ENCODE results near the gene ASAP2.
"Not testable (repeated sequence)": the region's sequence is repeated elsewhere in the genome, so short reads cannot be mapped to it uniquely, and the experiment has no call there.

ASAP2 gene

DNA sequence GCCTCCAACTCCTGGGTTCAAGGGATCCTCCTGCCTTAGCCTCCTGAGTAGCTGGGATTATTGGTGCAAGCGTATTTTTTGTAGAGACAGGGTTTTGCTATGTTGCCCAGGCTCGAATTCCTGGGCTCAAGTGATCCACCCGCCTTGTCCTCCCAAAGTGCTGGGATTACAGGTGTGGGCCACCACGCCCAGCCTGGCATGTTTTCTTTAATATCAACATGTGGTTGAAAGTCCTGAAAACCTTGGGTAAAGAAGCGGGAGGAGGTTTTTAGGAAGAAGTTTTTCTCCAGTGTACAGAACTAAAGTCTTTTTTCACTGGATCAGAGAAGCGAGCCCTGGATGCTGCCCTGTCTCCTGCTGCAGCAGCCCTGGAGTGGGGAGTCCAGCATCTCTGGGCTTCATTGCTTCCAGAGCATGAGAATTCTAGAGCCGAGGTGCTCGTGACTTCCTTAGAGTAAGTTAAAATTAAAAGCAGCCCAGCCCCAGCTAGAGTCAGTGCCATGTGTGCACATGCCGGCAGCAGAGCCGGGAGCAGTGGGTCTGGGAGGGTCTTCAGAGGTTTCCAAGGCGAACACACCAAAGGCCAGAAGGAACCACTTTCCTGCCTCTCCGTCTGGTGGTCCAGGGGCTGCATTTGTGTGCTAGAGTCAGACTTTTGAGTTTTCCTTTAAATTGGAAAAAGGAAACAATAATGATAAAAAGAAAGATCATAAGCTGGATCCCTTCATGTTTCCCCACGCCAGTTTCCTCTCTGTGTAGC is 185.5 kb downstream of the ASAP2 start:
- no peak for DNase-seq
- no peaks in the 10 kb centered on the region for H3K4me1 ChIP-seq (ENCODE audit: control insufficient read depth, insufficient read depth, low read length, poor library complexity, severe bottlenecking)
- no peaks in the 10 kb centered on the region for H3K9me3 ChIP-seq (ENCODE audit: control insufficient read depth, low read length)
- no peak overlapping the region for H3K27ac ChIP-seq (ENCODE audit: insufficient read depth, low read length, poor library complexity, severe bottlenecking)
- H3K27me3 ChIP-seq (replicated peaks; ENCODE audit: control insufficient read depth, insufficient read depth, low read length, poor library complexity, severe bottlenecking), result no peaks in the 10 kb centered on the region
- H3K36me3 ChIP-seq (ENCODE audit: control insufficient read depth, insufficient read depth, low read length), result no peaks in the 10 kb centered on the region
- H3K4me3 ChIP-seq (ENCODE audit: insufficient read depth, low read depth, low read length, poor library complexity, severe bottlenecking), result no peak overlapping the region

- H3K4me3 ChIP-seq (ENCODE audit: insufficient read depth, low read depth, low read length, poor library complexity, severe bottlenecking), result no peak overlapping the region
- no peak for DNase-seq
- no peaks in the 10 kb centered on the region for H3K4me1 ChIP-seq (ENCODE audit: control insufficient read depth, insufficient read depth, low read length, poor library complexity, severe bottlenecking)
- H3K27ac ChIP-seq (ENCODE audit: insufficient read depth, low read length, poor library complexity, severe bottlenecking), result no peak overlapping the region
- H3K36me3 ChIP-seq (ENCODE audit: control insufficient read depth, insufficient read depth, low read length), result no peaks in the 10 kb centered on the region
- H3K27me3 ChIP-seq (replicated peaks; ENCODE audit: control insufficient read depth, insufficient read depth, low read length, poor library complexity, severe bottlenecking), result no peaks in the 10 kb centered on the region
- H3K9me3 ChIP-seq (ENCODE audit: control insufficient read depth, low read length), result no peaks in the 10 kb centered on the region
Observed at GRCh38 chr2:9392898-9393765, 186.5 kb downstream of the ASAP2 start.

GRCh38 chr2:9394816-9395215 is 188.2 kb downstream of the ASAP2 start:
- H3K4me1 ChIP-seq (ENCODE audit: control insufficient read depth, insufficient read depth, low read length, poor library complexity, severe bottlenecking), result no peaks in the 10 kb centered on the region
- no peak overlapping the region for H3K4me3 ChIP-seq (ENCODE audit: insufficient read depth, low read depth, low read length, poor library complexity, severe bottlenecking)
- no peak for DNase-seq
- no peak overlapping the region for H3K27ac ChIP-seq (ENCODE audit: insufficient read depth, low read length, poor library complexity, severe bottlenecking)
- H3K36me3 ChIP-seq (ENCODE audit: control insufficient read depth, insufficient read depth, low read length), result no peaks in the 10 kb centered on the region
- H3K9me3 ChIP-seq (ENCODE audit: control insufficient read depth, low read length), result no peaks in the 10 kb centered on the region
- H3K27me3 ChIP-seq (replicated peaks; ENCODE audit: control insufficient read depth, insufficient read depth, low read length, poor library complexity, severe bottlenecking), result no peaks in the 10 kb centered on the region

DNA sequence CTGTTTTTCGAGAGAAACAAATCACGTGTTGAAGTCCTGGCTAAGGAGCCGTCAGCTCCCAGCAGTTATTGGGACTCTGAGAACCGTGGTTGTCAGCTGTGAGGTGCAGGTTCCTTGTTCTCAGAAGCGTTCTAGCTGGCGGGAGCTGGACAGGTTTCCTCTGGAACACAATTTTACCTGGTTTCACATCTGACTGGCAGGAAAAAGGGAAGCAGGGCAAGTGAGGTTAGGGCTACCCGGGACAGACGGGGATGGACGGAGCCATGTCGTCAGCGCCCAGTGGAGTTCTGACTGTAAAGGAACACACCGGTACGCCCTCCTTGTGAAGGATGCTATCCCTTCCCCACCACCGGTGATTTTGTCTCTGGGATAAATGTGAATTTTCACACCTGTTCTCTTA is 190.6 kb downstream of the ASAP2 start:
- Histone ChIP-seq H3K9me3 (ENCODE audit: control insufficient read depth, low read length) (no peaks in the 10 kb centered on the region), H3K27me3 (replicated peaks; ENCODE audit: control insufficient read depth, insufficient read depth, low read length, poor library complexity, severe bottlenecking) (no peaks in the 10 kb centered on the region), H3K4me1 (ENCODE audit: control insufficient read depth, insufficient read depth, low read length, poor library complexity, severe bottlenecking) (peaks cover 3% of the 10 kb centered on the region), H3K27ac (ENCODE audit: insufficient read depth, low read length, poor library complexity, severe bottlenecking) (no peak overlapping the region), H3K36me3 (ENCODE audit: control insufficient read depth, insufficient read depth, low read length) (no peaks in the 10 kb centered on the region), H3K4me3 (ENCODE audit: insufficient read depth, low read depth, low read length, poor library complexity, severe bottlenecking) (no peak overlapping the region)
- no peak for DNase-seq

DNA sequence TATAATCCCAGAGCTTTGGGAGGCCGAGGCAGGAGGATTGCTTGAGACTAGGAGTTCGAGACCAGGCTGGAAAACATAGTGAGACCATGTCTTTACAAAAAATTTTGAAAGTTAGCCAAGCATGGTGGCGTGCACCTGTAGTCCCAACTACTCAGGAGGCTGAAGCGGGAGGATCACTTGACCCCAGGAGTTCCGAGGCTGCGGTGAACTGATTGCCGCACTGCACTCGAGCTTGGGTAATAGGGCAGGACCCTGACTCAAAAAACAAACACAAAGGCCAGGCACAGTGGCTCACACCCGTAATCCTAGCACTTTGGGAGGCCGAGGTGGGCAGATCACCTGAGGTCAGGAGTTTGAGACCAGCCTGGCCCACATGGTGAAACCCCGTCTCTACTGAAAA is 191.6 kb downstream of the ASAP2 start:
- H3K36me3 ChIP-seq (ENCODE audit: control insufficient read depth, insufficient read depth, low read length); H3K4me1 ChIP-seq (ENCODE audit: control insufficient read depth, insufficient read depth, low read length, poor library complexity, severe bottlenecking); DNase-seq: not testable (repeated sequence)

GRCh38 chr2:9398881-9399780 is 192.5 kb downstream of the ASAP2 start:
- no peak overlapping the region for H3K27ac ChIP-seq (ENCODE audit: insufficient read depth, low read length, poor library complexity, severe bottlenecking)

More for the DNA sequence above, 191.6 kb downstream of the ASAP2 start:
- H3K27me3 ChIP-seq (replicated peaks; ENCODE audit: control insufficient read depth, insufficient read depth, low read length, poor library complexity, severe bottlenecking); H3K4me3 ChIP-seq (ENCODE audit: insufficient read depth, low read depth, low read length, poor library complexity, severe bottlenecking); H3K27ac ChIP-seq (ENCODE audit: insufficient read depth, low read length, poor library complexity, severe bottlenecking); H3K9me3 ChIP-seq (ENCODE audit: control insufficient read depth, low read length): not testable (repeated sequence)

GRCh38 chr2:9400268-9401058 is 193.9 kb downstream of the ASAP2 start:
- Histone ChIP-seq H3K9me3 (ENCODE audit: control insufficient read depth, low read length) (no peaks in the 10 kb centered on the region), H3K4me1 (ENCODE audit: control insufficient read depth, insufficient read depth, low read length, poor library complexity, severe bottlenecking) (peaks cover 3% of the 10 kb centered on the region), H3K27me3 (replicated peaks; ENCODE audit: control insufficient read depth, insufficient read depth, low read length, poor library complexity, severe bottlenecking) (no peaks in the 10 kb centered on the region), H3K36me3 (ENCODE audit: control insufficient read depth, insufficient read depth, low read length) (no peaks in the 10 kb centered on the region), H3K27ac (ENCODE audit: insufficient read depth, low read length, poor library complexity, severe bottlenecking) (no peak overlapping the region), H3K4me3 (ENCODE audit: insufficient read depth, low read depth, low read length, poor library complexity, severe bottlenecking) (no peak overlapping the region)
- DNase-seq, result no peak

More at GRCh38 chr2:9398881-9399780, 192.5 kb downstream of the ASAP2 start:
- Histone ChIP-seq H3K4me1 (ENCODE audit: control insufficient read depth, insufficient read depth, low read length, poor library complexity, severe bottlenecking) (peaks cover 3% of the 10 kb centered on the region), H3K4me3 (ENCODE audit: insufficient read depth, low read depth, low read length, poor library complexity, severe bottlenecking) (no peak overlapping the region), H3K36me3 (ENCODE audit: control insufficient read depth, insufficient read depth, low read length) (no peaks in the 10 kb centered on the region), H3K27me3 (replicated peaks; ENCODE audit: control insufficient read depth, insufficient read depth, low read length, poor library complexity, severe bottlenecking) (no peaks in the 10 kb centered on the region), H3K9me3 (ENCODE audit: control insufficient read depth, low read length) (no peaks in the 10 kb centered on the region)
- DNase-seq, result no peak

DNA sequence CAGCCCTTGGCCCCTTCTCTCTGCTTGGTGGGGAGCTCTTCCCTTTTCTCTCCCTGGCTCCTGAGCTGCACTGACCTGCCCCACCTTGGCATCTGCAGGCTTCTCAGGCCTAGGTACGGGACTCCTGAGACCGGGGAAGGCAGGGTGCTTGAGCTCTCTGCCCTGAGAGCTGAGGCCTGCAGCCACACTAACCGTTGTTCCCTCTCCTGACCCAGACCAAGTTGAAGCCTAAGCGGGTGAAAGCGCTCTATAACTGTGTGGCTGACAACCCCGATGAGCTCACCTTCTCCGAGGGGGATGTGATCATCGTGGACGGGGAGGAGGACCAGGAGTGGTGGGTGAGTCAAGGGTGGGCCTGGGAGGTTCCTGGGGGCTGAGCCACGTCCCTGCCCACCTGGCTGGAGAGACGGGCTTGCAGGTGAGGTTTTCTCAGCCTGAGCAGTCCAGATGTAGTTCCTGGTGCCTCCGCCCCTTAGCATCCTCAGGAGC is 194.5 kb downstream of the ASAP2 start:
- DNase-seq, result no peak
- Histone ChIP-seq H3K4me1 (ENCODE audit: control insufficient read depth, insufficient read depth, low read length, poor library complexity, severe bottlenecking) (peaks cover 3% of the 10 kb centered on the region), H3K9me3 (ENCODE audit: control insufficient read depth, low read length) (no peaks in the 10 kb centered on the region), H3K27ac (ENCODE audit: insufficient read depth, low read length, poor library complexity, severe bottlenecking) (no peak overlapping the region), H3K36me3 (ENCODE audit: control insufficient read depth, insufficient read depth, low read length) (no peaks in the 10 kb centered on the region), H3K4me3 (ENCODE audit: insufficient read depth, low read depth, low read length, poor library complexity, severe bottlenecking) (no peak overlapping the region), H3K27me3 (replicated peaks; ENCODE audit: control insufficient read depth, insufficient read depth, low read length, poor library complexity, severe bottlenecking) (no peaks in the 10 kb centered on the region)

Measured in effector memory CD4-positive, alpha-beta T cell (primary cell).